Measurements from ENCODE around the gene ALG14. TPM values are rescaled to one million over a fixed set of nuclear protein-coding genes. Genes with fewer than 3 reads are reported as not detected.

ALG14 gene
- total RNA-seq, 2 donors from 2014 or later = 1.6 TPM

- H3K9me3 ChIP-seq = no peaks in the 10 kb centered on the region
- no peak overlapping the region for H3K27ac ChIP-seq
- TF ChIP-seq CTCF (IDR thresholded peaks at IDR 0.05) = no peak
- no peak for DNase-seq (ENCODE audit: low spot score)
- no peaks in the 10 kb centered on the region for H3K36me3 ChIP-seq
- H3K27me3 ChIP-seq (replicated peaks; ENCODE audit: insufficient read depth) = no peaks in the 10 kb centered on the region
- peaks cover 8 to 18% of the 10 kb centered on the region in 2 donors for H3K4me1 ChIP-seq (ENCODE audit: control insufficient read depth in 1 of 2, low read depth in 2 of 2)
- no peak for ATAC-seq (ENCODE audit: insufficient number of reproducible peaks, low FRiP score, low read depth)
- peak overlapping the region; percentile 29 for H3K4me3 ChIP-seq
These were observed 89.5 kb downstream of the ALG14 start for GRCh38 chr1:94983171-94983739.

- ATAC-seq (ENCODE audit: insufficient number of reproducible peaks, low FRiP score, low read depth) (no peak), DNase-seq (ENCODE audit: low spot score) (no peak)
- no peak overlapping the region for H3K27ac ChIP-seq
- H3K27me3 ChIP-seq (replicated peaks; ENCODE audit: insufficient read depth) = no peaks in the 10 kb centered on the region
- no peak overlapping the region for H3K4me3 ChIP-seq
- no peak for TF ChIP-seq CTCF (IDR thresholded peaks at IDR 0.05)
- no peaks in the 10 kb centered on the region for H3K9me3 ChIP-seq
- H3K4me1 ChIP-seq (ENCODE audit: control insufficient read depth in 1 of 2, low read depth in 2 of 2) = peaks cover 8 to 18% of the 10 kb centered on the region in 2 donors
- H3K36me3 ChIP-seq = no peaks in the 10 kb centered on the region
These were observed 90.4 kb downstream of the ALG14 start for GRCh38 chr1:94982398-94982797.

GRCh38 chr1:94981575-94981973 lies 91.2 kb downstream of the ALG14 start:
- Histone ChIP-seq H3K9me3 (no peaks in the 10 kb centered on the region), H3K36me3 (no peaks in the 10 kb centered on the region), H3K27ac (no peak overlapping the region), H3K4me1 (ENCODE audit: control insufficient read depth in 1 of 2, low read depth in 2 of 2) (peaks cover 8 to 18% of the 10 kb centered on the region in 2 donors), H3K4me3 (no peak overlapping the region), H3K27me3 (replicated peaks; ENCODE audit: insufficient read depth) (no peaks in the 10 kb centered on the region)
- no peak for TF ChIP-seq CTCF (IDR thresholded peaks at IDR 0.05)
- DNase-seq (ENCODE audit: low spot score) (no peak), ATAC-seq (ENCODE audit: insufficient number of reproducible peaks, low FRiP score, low read depth) (no peak)

GRCh38 chr1:94980582-94981574 lies 91.9 kb downstream of the ALG14 start:
- H3K4me3 ChIP-seq = no peak overlapping the region
- no peaks in the 10 kb centered on the region for H3K27me3 ChIP-seq (replicated peaks; ENCODE audit: insufficient read depth)
- H3K9me3 ChIP-seq = no peaks in the 10 kb centered on the region
- no peak for ATAC-seq (ENCODE audit: insufficient number of reproducible peaks, low FRiP score, low read depth)
- no peak for DNase-seq (ENCODE audit: low spot score)
- no peak overlapping the region for H3K27ac ChIP-seq
- TF ChIP-seq CTCF (IDR thresholded peaks at IDR 0.05) = no peak
- no peaks in the 10 kb centered on the region for H3K36me3 ChIP-seq
- peaks cover 8 to 18% of the 10 kb centered on the region in 2 donors for H3K4me1 ChIP-seq (ENCODE audit: control insufficient read depth in 1 of 2, low read depth in 2 of 2)

Measured in thoracic aorta (tissue), 2 donors.